ENCODE data around the gene NT5C1A. TPM values are rescaled to one million over a fixed set of nuclear protein-coding genes. Genes with fewer than 3 reads are reported as not detected.

Gene NT5C1A
- total RNA-seq, 6 experiments from 2014 or later: not detected

DNA sequence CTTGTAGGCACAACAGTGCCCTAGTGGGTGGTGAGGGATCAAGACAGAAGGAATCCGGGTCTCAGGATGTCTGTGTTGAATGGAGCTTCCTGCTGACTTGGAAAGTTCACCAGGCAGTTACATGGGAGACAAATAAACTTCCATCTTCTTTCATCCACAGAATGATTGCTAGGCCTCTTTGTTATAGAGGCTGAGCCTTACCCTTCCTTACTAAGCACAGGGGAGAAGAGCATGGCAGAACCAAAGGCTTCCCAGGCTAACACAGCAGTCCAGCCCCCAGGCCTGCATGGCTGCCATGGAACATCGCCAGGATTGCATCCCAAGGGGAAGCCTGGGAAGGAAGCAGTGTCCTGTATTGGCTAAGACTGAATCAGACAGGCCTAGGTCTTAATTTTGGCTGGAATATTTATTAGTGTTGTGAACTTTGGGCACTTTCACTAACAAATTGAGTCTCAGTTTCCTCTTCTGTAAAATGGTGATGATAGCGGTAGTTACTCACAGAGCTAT lies 51.2 kb downstream of the NT5C1A start:
- peaks cover 38% of the 10 kb centered on the region for H3K27me3 Mint-ChIP-seq (ENCODE audit: insufficient read depth)
- DNase-seq: no peak
- TF ChIP-seq, protein P1, sequence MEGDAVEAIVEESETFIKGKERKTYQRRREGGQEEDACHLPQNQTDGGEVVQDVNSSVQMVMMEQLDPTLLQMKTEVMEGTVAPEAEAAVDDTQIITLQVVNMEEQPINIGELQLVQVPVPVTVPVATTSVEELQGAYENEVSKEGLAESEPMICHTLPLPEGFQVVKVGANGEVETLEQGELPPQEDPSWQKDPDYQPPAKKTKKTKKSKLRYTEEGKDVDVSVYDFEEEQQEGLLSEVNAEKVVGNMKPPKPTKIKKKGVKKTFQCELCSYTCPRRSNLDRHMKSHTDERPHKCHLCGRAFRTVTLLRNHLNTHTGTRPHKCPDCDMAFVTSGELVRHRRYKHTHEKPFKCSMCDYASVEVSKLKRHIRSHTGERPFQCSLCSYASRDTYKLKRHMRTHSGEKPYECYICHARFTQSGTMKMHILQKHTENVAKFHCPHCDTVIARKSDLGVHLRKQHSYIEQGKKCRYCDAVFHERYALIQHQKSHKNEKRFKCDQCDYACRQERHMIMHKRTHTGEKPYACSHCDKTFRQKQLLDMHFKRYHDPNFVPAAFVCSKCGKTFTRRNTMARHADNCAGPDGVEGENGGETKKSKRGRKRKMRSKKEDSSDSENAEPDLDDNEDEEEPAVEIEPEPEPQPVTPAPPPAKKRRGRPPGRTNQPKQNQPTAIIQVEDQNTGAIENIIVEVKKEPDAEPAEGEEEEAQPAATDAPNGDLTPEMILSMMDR (IDR thresholded peaks at IDR 0.05): no peak
- no peak overlapping the region for H3K4me3 Mint-ChIP-seq
- H3K27ac Mint-ChIP-seq: no peak overlapping the region
- H3K36me3 Mint-ChIP-seq (ENCODE audit: low read depth): no peaks in the 10 kb centered on the region
- H3K4me1 Mint-ChIP-seq (ENCODE audit: low read depth): no peaks in the 10 kb centered on the region
- H3K9me3 Mint-ChIP-seq: no peaks in the 10 kb centered on the region

DNA sequence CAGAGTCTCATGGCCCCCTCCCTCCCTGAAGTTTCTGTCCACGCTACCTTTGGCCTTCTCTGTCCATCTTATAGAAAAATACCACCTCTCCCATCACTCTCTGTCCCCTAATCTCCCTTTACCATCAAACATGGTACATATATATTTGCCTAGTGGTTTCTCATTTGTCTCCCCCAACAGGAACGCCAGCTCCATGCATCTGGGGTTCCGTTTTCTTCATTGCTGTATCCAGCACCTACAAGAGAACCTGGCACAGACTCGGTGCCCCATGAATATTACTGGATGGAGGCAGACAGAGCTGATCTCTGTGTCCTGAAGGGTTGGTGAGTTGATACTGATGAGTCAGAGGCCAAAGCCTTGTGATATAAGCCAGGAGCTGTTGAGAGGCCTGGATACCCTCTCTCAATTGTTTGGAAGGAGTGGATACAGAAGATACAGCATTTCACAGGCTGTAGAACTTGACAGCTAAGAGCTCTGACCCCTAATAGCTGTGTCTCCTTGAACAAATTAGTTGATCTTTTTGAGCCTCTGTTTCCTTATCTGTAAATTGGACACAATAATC lies 54.3 kb downstream of the NT5C1A start:
- no peaks in the 10 kb centered on the region for H3K36me3 Mint-ChIP-seq (ENCODE audit: low read depth)
- H3K27ac Mint-ChIP-seq: no peak overlapping the region
- H3K4me3 Mint-ChIP-seq: no peak overlapping the region
- H3K4me1 Mint-ChIP-seq (ENCODE audit: low read depth): peaks cover 8% of the 10 kb centered on the region
- peaks cover 25% of the 10 kb centered on the region for H3K27me3 Mint-ChIP-seq (ENCODE audit: insufficient read depth)
- TF ChIP-seq, protein P1 (IDR thresholded peaks at IDR 0.05): no peak
- H3K9me3 Mint-ChIP-seq: no peaks in the 10 kb centered on the region
- DNase-seq: no peak

DNA sequence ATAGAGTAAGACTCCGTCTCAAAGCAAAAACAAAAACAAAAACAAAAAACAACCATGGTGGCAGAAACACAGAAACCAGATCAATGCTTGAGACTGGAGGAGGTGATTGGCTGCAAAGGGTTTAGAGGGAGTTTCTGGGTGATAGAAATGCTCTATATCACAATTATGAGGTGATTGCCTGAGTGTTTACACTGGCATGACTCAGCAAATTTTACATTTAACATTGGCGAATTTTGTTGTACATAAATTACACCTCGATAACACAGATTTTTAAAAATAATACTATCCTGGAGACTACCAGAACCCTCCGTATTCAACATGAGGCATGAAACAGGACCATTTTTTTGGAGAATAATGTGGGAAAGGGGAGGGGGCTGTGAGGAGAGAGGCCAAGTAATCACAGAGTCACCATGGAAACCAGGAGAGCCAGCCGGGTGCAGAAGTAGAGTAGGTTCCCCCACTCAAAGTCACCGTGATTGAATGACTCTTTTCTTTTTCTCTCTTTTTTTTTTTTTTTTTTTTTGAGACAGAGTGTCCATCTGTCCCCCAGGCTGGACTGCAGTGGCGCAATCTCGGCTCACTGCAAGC lies 56.7 kb downstream of the NT5C1A start:
- TF ChIP-seq, protein P1 (IDR thresholded peaks at IDR 0.05): no peak
- Mint-ChIP-seq H3K36me3 (ENCODE audit: low read depth) (no peaks in the 10 kb centered on the region), H3K4me1 (ENCODE audit: low read depth) (peaks cover 8% of the 10 kb centered on the region), H3K4me3 (no peak overlapping the region), H3K27me3 (ENCODE audit: insufficient read depth) (peaks cover 27% of the 10 kb centered on the region), H3K9me3 (no peaks in the 10 kb centered on the region), H3K27ac (no peak overlapping the region)
- no peak for DNase-seq

DNA sequence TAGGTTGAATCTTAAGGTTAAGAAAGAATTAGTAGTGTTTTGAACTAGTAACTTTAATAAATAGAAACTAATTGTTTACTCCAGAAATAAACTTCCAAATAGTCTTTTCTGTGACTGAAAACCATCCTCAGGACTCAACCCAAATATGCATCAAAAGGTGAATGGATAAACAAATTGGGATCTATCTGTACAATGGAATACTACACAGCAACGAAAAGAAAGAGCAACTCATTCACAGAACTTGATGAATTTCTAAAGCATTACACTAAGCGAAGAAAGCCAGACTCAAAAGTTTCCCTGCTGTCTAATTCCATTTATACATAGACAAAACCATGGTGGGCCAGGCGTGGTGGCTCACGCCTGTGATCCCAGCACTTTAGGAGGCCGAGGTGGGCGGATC lies 57.4 kb downstream of the NT5C1A start:
- no peak for DNase-seq
- H3K27me3 Mint-ChIP-seq (ENCODE audit: insufficient read depth): peaks cover 26% of the 10 kb centered on the region
- H3K4me1 Mint-ChIP-seq (ENCODE audit: low read depth): peaks cover 8% of the 10 kb centered on the region
- H3K9me3 Mint-ChIP-seq: no peaks in the 10 kb centered on the region
- H3K36me3 Mint-ChIP-seq (ENCODE audit: low read depth): no peaks in the 10 kb centered on the region
- no peak overlapping the region for H3K4me3 Mint-ChIP-seq
- TF ChIP-seq, protein P1 (IDR thresholded peaks at IDR 0.05): no peak
- H3K27ac Mint-ChIP-seq: no peak overlapping the region

DNA sequence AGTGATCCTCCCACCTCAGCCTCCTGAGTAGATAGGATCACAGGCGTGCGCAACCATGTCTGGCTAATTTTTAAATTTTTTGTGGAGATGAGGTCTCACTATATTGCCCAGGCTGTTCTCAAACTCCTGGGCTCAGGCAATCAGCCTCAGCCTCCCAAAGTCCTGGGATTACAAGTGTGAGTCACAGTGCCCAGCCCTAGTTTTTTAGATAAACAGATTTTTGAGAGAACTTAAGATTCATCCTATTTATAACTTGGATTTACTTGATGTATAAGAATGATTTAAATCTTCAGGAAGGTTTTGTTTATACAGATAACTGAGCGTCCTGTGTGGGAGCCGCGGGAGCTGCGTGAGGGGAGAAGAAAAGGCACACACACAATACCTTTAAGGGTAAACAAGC lies 58.7 kb downstream of the NT5C1A start:
- Mint-ChIP-seq H3K4me1 (ENCODE audit: low read depth) (peaks cover 8% of the 10 kb centered on the region), H3K27ac (no peak overlapping the region), H3K27me3 (ENCODE audit: insufficient read depth) (peaks cover 33% of the 10 kb centered on the region), H3K4me3 (no peak overlapping the region), H3K36me3 (ENCODE audit: low read depth) (no peaks in the 10 kb centered on the region), H3K9me3 (no peaks in the 10 kb centered on the region)
- TF ChIP-seq, protein P1 (IDR thresholded peaks at IDR 0.05): no peak
- no peak for DNase-seq
